Activated T-cell treated with anti-CD3 and anti-CD28 coated beads for 1 hour (primary cell): ENCODE results near the gene CYP1A1.

Source experiments
- DNase-seq: peaks from one replicate; pipeline ENCODE4 v3.0.0-alpha.2; 2020; ENCODE audit warnings: low read depth

The CYP1A1 gene

GRCh38 chr15:74695597-74696397 is 29.5 kb downstream of the CYP1A1 start, which contains the start of gene EDC3:
EDC3 (minus strand) TSS chr15:74696024; CDS start chr15:74675124, 20,900 bp downstream.
- peak; percentile 78 for DNase-seq

- DNase-seq, result no peak
Measured at GRCh38 chr15:74692327-74692726, 33.0 kb downstream of the CYP1A1 start.

GRCh38 chr15:74683758-74684157 is 41.6 kb downstream of the CYP1A1 start:
- no peak for DNase-seq

GRCh38 chr15:74682954-74683353 is 42.4 kb downstream of the CYP1A1 start:
- no peak for DNase-seq

GRCh38 chr15:74680456-74680855 is 44.9 kb downstream of the CYP1A1 start:
- DNase-seq, result no peak

- DNase-seq, result no peak
Measured at GRCh38 chr15:74676801-74677200, 48.5 kb downstream of the CYP1A1 start.

- no peak for DNase-seq
Measured at GRCh38 chr15:74674161-74674560, 51.2 kb downstream of the CYP1A1 start.

- DNase-seq, result no peak
Measured at GRCh38 chr15:74669627-74670026, 55.7 kb downstream of the CYP1A1 start.
